GM23338 (cell line): ENCODE measurements around the gene WWOX. TPM values are rescaled to one million over a fixed set of nuclear protein-coding genes. Genes with fewer than 3 reads are reported as not detected.

ENCODE experiments used
- ATAC-seq: fragments of 200-7000 bp; cut with Tn5 transposase; 3 replicates; pipeline ENCODE4 v1.9.1; 2020
- DNase-seq: peaks from one replicate; pipeline ENCODE4 v3.0.0-alpha.2; 2015; ENCODE audit warnings: low spot score
- H2AFZ ChIP-seq: fragments of 200-600 bp; sonication (generic); 2 replicates; pipeline ENCODE4 v1.8.0; 2016; ENCODE audit warnings: antibody characterized with exemption, mild to moderate bottlenecking, moderate library complexity
- H3F3A ChIP-seq: fragments of 200-600 bp; sonication (generic); replicated peaks from 2 replicates; pipeline ENCODE4 v1.8.0; 2017; ENCODE audit warnings: antibody characterized with exemption, mixed run types, low read depth
- H3K27ac ChIP-seq: fragments of 200-600 bp; sonication (generic); 2 replicates; pipeline ENCODE4 v1.6.1; 2016; ENCODE audit warnings: low read depth
- H3K27me3 ChIP-seq: fragments of 200-600 bp; sonication (generic); 2 replicates; pipeline ENCODE4 v1.8.0; 2016; ENCODE audit warnings: mild to moderate bottlenecking, mixed run types, moderate library complexity; ENCODE audit not compliant: insufficient read depth
- H3K36me3 ChIP-seq: fragments of 200-600 bp; sonication (generic); 2 replicates; pipeline ENCODE4 v1.8.0; 2016; ENCODE audit warnings: mild to moderate bottlenecking; ENCODE audit not compliant: insufficient read depth
- H3K4me1 ChIP-seq: fragments of 200-600 bp; sonication (generic); 2 replicates; pipeline ENCODE4 v1.8.0; 2016; ENCODE audit warnings: mild to moderate bottlenecking, moderate library complexity; ENCODE audit not compliant: insufficient read depth
- H3K4me2 ChIP-seq: fragments of 200-600 bp; sonication (generic); 2 replicates; pipeline ENCODE4 v1.7.1; 2017; ENCODE audit warnings: mixed run types
- H3K4me3 ChIP-seq: fragments of 200-600 bp; sonication (generic); 2 replicates; pipeline ENCODE4 v1.6.1; 2016; ENCODE audit warnings: mixed run types
- H3K79me2 ChIP-seq: fragments of 200-600 bp; sonication (generic); replicated peaks from 2 replicates; pipeline ENCODE4 v1.8.0; 2017; ENCODE audit warnings: mild to moderate bottlenecking; ENCODE audit not compliant: insufficient read depth
- H3K9me2 ChIP-seq: fragments of 200-600 bp; sonication (generic); 2 replicates; pipeline ENCODE4 v1.8.0; 2017; ENCODE audit not compliant: insufficient read depth
- H4K20me1 ChIP-seq: fragments of 200-600 bp; sonication (generic); replicated peaks from 2 replicates; pipeline ENCODE4 v1.8.0; 2017; ENCODE audit warnings: mild to moderate bottlenecking; ENCODE audit not compliant: insufficient read depth
- H3K27ac Mint-ChIP-seq: 2 replicates; pipeline ENCODE4 v1.8.0; 2020; ENCODE audit warnings: inconsistent platforms, mild to moderate bottlenecking, moderate library complexity, mixed read lengths
- H3K27me3 Mint-ChIP-seq: 3 replicates; pipeline ENCODE4 v1.8.0; 2022; ENCODE audit warnings: low read depth, mild to moderate bottlenecking, moderate library complexity, mixed read lengths, inconsistent platforms; ENCODE audit not compliant: insufficient read depth, poor library complexity
- H3K36me3 Mint-ChIP-seq: 3 replicates; pipeline ENCODE4 v1.8.0; 2021; ENCODE audit warnings: low read depth, mild to moderate bottlenecking, inconsistent platforms, moderate library complexity, mixed read lengths
- H3K4me1 Mint-ChIP-seq: 3 replicates; pipeline ENCODE4 v1.8.0; 2020; ENCODE audit warnings: mild to moderate bottlenecking, inconsistent platforms, mixed read lengths
- H3K4me3 Mint-ChIP-seq: 3 replicates; pipeline ENCODE4 v1.8.0; 2021; ENCODE audit warnings: moderate library complexity, mild to moderate bottlenecking, inconsistent platforms, mixed read lengths
- H3K9me3 Mint-ChIP-seq: 3 replicates; pipeline ENCODE4 v1.8.0; 2020; ENCODE audit warnings: moderate library complexity, mild to moderate bottlenecking, inconsistent platforms, mixed read lengths
- CREB1 ChIP-seq: fragments of 250-450 bp; sonication (Bioruptor Pico); IDR thresholded peaks from 2 replicates; pipeline ENCODE4 v1.5.0; 2020; ENCODE audit warnings: low read depth, mild to moderate bottlenecking, moderate library complexity
- EZH2 ChIP-seq: fragments of 200-600 bp; sonication (generic); IDR thresholded peaks from one replicate; pipeline ENCODE4 v1.8.0; 2017; ENCODE audit warnings: antibody characterized with exemption, mild to moderate bottlenecking, low read depth; ENCODE audit not compliant: unreplicated experiment
- EZH2phosphoT487 ChIP-seq: fragments of 200-600 bp; sonication (generic); IDR thresholded peaks from one replicate; pipeline ENCODE4 v1.8.1; 2018; ENCODE audit warnings: antibody characterized with exemption; ENCODE audit not compliant: unreplicated experiment
- JUNB ChIP-seq: IDR thresholded peaks from one replicate; pipeline ENCODE4 v1.6.1; 2016; ENCODE audit warnings: antibody characterized with exemption; ENCODE audit not compliant: unreplicated experiment
- POLR2AphosphoS5 ChIP-seq: IDR thresholded peaks from 2 replicates; pipeline ENCODE4 v1.6.1; 2016; ENCODE audit warnings: antibody characterized with exemption, low read depth
- REST ChIP-seq: IDR thresholded peaks from one replicate; pipeline ENCODE4 v1.6.1; 2018; ENCODE audit warnings: antibody characterized with exemption; ENCODE audit not compliant: unreplicated experiment
- ZNF331 ChIP-seq: fragments of 250-450 bp; sonication (Bioruptor Pico); IDR thresholded peaks from 2 replicates; pipeline ENCODE4 v1.5.0; 2020; ENCODE audit warnings: low read depth, mild to moderate bottlenecking, moderate library complexity
- polyA plus RNA-seq: library from polyadenylated mRNA; unstranded; fragments of >200 nt; fragmentation: Nextera tagmentation; extraction: Ambion mirVana; gene quantifications from 2 replicates; pipeline ENCODE4 v1.2.1, GENCODE V29; 2016
- total RNA-seq: library from RNA; depleted of rRNA; stranded (reverse); fragments of >200 nt; shearing (Covaris generic); gene quantifications from 2 replicates; pipeline ENCODE4 v1.2.3, GENCODE V29; 2014
- TF ChIP-seq, protein P1 (sequence below): IDR thresholded peaks from 2 replicates; pipeline ENCODE4 v1.6.1; 2016; ENCODE audit warnings: antibody characterized with exemption

The WWOX gene
- total and polyA plus RNA-seq, 2 experiments from 2014 or later, result 10.0 to 19.3 TPM

- no peak for TF ChIP-seq REST
Measured at GRCh38 chr16:78147911-78148401, 48.5 kb downstream of the WWOX start (continued).

GRCh38 chr16:78150233-78150632 lies 50.8 kb downstream of the WWOX start:
- no peaks in the 10 kb centered on the region; the same call in 2 of the 3 replicates for H3K4me1 Mint-ChIP-seq
- no peaks in the 10 kb centered on the region for H3K4me1 ChIP-seq
- no peak overlapping the region for H3K27ac ChIP-seq
- no peak for TF ChIP-seq POLR2AphosphoS5
- TF ChIP-seq CREB1, result no peak
- no peak for TF ChIP-seq JUNB
- H3K9me2 ChIP-seq, result peaks cover 3% of the 10 kb centered on the region; the same call in 1 of the 2 replicates
- H3K4me2 ChIP-seq, result no peak overlapping the region
- no peaks in the 10 kb centered on the region for H3K79me2 ChIP-seq
- no peak overlapping the region for H2AFZ ChIP-seq
- H4K20me1 ChIP-seq, result no peaks in the 10 kb centered on the region
- H3K9me3 Mint-ChIP-seq, result peaks cover 4% of the 10 kb centered on the region; the same call in 1 of the 3 replicates
- H3K27me3 Mint-ChIP-seq, result peaks cover 3% of the 10 kb centered on the region
- no peak overlapping the region for H3K4me3 Mint-ChIP-seq
- no peak for ATAC-seq
- H3F3A ChIP-seq, result no peaks in the 10 kb centered on the region
- H3K27ac Mint-ChIP-seq, result no peak overlapping the region
- no peak for DNase-seq
- no peaks in the 10 kb centered on the region for H3K27me3 ChIP-seq
- H3K4me3 ChIP-seq, result no peak overlapping the region
- H3K36me3 ChIP-seq, result no peaks in the 10 kb centered on the region
- H3K36me3 Mint-ChIP-seq, result 0 out of 3 replicates have a peak, but pooled peaks cover 3% of the 10 kb centered on the region

- H3K9me3 Mint-ChIP-seq, result peaks cover 4% of the 10 kb centered on the region; the same call in 1 of the 3 replicates
- H3F3A ChIP-seq, result no peaks in the 10 kb centered on the region
- H3K4me3 ChIP-seq, result no peak overlapping the region
- no peaks in the 10 kb centered on the region for H3K27me3 ChIP-seq
- no peaks in the 10 kb centered on the region for H3K79me2 ChIP-seq
- H3K4me1 ChIP-seq, result no peaks in the 10 kb centered on the region
- H4K20me1 ChIP-seq, result no peaks in the 10 kb centered on the region
- H3K4me2 ChIP-seq, result no peak overlapping the region
- no peaks in the 10 kb centered on the region for H3K36me3 ChIP-seq
- H3K9me2 ChIP-seq, result no peaks in the 10 kb centered on the region; the same call in 1 of the 2 replicates
- peaks cover 1% of the 10 kb centered on the region for H3K27me3 Mint-ChIP-seq
- DNase-seq, result no peak
- no peak overlapping the region for H3K27ac ChIP-seq
- H3K27ac Mint-ChIP-seq, result no peak overlapping the region
- H2AFZ ChIP-seq, result no peak overlapping the region
- no peak overlapping the region for H3K4me3 Mint-ChIP-seq
- H3K36me3 Mint-ChIP-seq, result peaks cover 3% of the 10 kb centered on the region; the same call in 1 of the 3 replicates
- no peak for ATAC-seq
- TF ChIP-seq, protein P1, sequence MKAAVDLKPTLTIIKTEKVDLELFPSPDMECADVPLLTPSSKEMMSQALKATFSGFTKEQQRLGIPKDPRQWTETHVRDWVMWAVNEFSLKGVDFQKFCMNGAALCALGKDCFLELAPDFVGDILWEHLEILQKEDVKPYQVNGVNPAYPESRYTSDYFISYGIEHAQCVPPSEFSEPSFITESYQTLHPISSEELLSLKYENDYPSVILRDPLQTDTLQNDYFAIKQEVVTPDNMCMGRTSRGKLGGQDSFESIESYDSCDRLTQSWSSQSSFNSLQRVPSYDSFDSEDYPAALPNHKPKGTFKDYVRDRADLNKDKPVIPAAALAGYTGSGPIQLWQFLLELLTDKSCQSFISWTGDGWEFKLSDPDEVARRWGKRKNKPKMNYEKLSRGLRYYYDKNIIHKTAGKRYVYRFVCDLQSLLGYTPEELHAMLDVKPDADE, result no peak
- TF ChIP-seq CREB1 (no peak), EZH2phosphoT487 (no peak), EZH2 (no peak), REST (no peak), ZNF331 (CRISPR knock-in tag) (no peak)
- H3K4me1 Mint-ChIP-seq, result no peaks in the 10 kb centered on the region
Measured at GRCh38 chr16:78154729-78155461, 55.4 kb downstream of the WWOX start.
